ENCODE measurements around the gene IPCEF1.

GRCh38 chr6:154156135-154156896 lies 200.3 kb downstream of the IPCEF1 start:
- TF ChIP-seq POLR2AphosphoS5 (IDR thresholded peaks at IDR 0.05; ENCODE audit: borderline replicate concordance, low read depth, low read length), result no peak
- no peak for TF ChIP-seq EZH2 (IDR thresholded peaks at IDR 0.05)
- no peak for TF ChIP-seq FOXP2 (optimal IDR thresholded peaks at IDR 0.05; ENCODE audit: control extremely low read depth, extremely low read length, insufficient read depth)

Data from SK-N-MC (cell line).